IPS DF 4.7 (cell line): ENCODE results near the gene NFATC1.

Experiments
- DNase-seq: peaks from one replicate; pipeline ENCODE4 v3.0.0-alpha.2; 2013; ENCODE audit warnings: low spot score; ENCODE audit errors: extremely low read depth

Gene NFATC1

DNA sequence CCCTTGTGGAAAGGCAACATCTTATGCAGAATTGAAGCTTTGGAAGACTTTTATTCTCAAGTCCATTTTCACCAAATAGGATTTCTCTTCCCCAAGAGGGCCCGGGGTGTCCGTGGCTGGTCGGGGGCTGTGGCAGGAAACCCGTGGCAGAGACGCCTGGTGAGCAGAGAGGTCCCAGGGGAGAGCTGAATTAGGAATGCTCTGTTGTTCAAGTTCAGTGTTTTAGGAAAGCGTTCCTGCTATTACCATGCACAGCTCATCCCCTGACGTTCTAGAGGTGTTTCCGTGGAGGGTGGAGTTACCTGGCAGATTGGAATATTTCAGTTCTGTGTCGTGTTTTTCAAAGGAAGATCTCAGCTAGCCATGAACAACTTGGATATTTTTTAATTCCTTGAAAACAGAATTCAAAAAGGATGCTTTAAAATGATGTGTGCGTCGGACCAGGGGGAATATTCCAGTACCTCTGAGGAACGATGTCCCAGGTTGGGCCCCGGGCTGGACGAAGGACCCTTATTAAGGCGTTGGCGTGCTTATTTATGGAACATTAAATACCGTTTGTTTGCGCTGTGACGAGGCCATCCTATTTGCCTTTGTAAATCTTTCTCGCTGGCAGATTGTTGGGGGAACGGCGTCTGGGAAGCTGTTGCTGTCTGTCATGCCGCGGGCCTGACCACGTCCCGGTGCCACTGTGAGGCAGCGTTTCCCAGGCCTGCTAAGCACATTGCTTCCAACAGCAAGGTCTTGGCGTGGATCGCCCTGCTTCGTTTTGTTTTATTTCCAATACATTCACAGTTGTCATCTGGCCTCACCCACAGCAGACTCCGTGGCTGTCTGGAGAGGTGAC lies 8.2 kb downstream of the NFATC1 start:
- no peak for DNase-seq

DNA sequence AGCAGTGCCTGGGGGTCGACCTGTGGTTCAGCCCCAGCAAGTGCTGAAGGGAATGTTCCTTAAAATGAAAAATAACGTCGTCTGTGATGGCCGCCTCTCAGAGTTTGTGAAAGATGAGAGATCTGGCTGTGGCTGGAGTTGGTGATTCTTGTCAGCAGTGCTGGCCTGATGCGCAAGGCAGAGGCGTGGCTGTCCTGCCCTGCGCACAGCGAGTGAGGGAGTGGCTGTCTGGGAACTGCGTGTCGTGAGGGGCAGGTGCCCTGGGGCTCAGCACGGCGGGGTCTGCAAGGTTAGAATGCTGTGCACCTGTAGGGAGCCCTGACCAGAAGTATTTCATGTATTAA lies 8.8 kb downstream of the NFATC1 start:
- no peak for DNase-seq

DNA sequence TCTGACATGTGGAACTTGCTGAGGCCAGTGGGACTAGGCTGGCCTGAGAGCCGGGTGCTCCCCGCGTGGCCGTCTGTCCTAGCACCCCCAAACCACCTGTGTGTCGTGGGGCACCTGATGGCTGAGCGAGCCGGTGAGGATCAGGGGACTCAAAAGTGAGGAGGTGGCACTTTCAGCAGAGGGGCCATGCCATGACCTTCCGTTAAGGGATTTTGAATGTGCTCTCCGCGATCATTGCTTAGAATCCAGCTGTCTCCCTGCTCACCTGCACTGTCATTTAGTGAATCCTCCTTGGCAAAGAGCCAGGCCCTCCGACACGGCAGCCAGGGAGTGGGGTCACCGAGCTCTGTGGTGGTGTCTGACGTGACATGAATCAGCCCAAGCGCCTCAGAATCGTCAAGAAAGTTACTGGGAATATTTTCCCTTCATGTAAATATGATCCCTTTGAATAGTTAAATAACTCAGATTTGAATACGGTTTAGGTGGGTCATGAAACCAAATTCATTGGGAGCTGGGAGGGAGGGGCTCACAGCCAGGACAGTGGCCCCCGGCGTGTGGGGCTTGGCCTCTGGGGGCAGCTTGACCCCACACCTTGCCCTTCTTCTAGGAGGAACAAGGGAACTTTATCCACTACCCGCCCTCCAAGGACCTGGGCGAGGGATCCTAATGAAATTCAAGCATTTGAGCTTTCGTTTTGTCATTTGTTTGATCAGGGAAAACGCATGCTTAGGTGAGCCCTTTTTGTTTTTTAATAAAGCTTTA lies 9.5 kb downstream of the NFATC1 start:
- no peak for DNase-seq

DNA sequence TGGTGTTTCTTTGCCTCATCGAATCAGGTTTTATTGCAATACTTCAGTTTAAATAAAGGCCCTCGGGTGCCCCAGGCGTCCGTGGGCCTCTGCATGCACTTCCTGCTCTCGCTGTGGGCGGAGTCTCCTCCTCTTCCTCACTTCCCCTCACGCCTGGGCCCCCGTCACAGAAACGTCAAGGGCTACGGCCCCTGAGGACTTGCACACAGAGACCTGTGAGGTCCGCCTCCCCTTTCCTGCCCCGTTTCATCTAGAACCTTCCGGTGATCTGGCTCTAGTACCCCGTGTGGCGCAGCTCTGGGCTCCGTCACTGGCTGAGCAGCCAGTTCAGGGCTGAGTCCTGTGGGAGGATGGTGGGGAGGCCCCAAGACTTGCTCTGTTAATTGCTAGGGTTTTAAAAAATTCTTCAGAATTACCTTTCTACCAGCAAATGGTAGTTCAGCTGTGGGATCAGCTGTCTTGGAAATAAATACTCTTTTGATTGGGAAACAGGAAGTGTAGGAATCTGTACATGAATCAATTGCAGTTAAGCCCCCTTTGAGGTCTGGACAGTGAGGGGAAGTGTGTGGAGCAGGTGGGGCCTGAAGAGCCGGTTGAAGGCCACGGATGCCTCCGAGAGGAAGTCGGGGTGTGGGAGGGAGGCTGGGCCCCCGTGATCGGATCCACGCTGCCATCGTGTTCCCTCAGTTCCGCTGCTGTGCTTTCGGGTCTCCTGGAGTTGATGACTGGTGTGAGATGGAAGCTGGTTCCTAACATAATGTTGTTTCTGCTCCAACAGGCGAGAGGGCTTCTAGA lies 10.2 kb downstream of the NFATC1 start:
- no peak for DNase-seq

DNA sequence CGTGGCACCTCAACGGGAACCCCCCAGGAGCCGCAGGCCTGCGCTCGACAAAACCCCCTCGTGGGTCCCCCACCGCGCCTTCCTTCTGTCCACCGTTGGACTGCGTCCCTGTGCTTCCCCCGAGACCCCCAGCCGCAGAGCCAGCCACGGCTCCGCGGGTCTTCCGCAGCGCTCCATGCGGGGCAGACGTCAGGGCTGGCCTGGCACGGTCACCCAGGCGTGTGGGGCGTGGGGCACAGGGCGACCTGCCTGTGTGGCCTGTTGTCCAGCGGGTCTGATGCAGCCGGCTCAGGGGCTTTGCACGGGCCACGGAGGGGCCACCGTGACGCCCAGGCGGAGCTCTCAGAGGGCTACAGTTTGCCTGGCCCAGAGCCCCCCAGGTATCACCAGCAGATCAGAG lies 11.0 kb downstream of the NFATC1 start:
- DNase-seq: no peak

DNA sequence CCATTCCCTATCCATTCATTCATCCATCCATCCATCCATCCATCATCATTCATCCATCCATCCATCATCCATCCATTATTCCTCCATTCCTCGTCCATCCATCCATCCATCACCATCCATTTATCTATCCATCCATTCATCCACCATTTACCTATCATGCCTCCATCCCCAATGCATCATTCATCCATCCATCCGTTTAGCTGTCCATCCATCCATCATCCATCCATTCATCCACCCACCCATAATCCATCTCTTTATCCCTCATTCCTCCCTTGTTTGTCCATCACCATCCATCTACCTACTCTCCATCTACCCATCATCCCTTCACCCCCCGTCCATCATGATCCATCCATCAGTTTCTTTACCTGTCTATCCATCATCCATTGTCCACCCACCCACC lies 13.6 kb downstream of the NFATC1 start:
- DNase-seq: no peak

DNA sequence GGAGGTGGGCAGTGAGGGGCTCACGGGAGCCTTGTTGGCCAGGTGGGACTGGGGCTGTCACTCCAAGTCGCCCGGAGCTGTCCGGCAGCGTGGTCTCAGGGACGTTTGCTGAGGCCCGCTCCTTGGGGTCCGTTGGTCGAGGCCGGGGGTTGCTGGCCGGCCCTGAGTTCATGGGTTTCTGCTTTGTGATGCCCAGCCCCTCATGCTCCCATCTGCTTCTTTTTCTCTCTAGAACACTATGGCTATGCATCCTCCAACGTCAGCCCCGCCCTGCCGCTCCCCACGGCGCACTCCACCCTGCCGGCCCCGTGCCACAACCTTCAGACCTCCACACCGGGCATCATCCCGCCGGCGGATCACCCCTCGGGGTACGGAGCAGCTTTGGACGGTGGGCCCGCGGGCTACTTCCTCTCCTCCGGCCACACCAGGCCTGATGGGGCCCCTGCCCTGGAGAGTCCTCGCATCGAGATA lies 14.5 kb downstream of the NFATC1 start:
- DNase-seq: no peak

DNA sequence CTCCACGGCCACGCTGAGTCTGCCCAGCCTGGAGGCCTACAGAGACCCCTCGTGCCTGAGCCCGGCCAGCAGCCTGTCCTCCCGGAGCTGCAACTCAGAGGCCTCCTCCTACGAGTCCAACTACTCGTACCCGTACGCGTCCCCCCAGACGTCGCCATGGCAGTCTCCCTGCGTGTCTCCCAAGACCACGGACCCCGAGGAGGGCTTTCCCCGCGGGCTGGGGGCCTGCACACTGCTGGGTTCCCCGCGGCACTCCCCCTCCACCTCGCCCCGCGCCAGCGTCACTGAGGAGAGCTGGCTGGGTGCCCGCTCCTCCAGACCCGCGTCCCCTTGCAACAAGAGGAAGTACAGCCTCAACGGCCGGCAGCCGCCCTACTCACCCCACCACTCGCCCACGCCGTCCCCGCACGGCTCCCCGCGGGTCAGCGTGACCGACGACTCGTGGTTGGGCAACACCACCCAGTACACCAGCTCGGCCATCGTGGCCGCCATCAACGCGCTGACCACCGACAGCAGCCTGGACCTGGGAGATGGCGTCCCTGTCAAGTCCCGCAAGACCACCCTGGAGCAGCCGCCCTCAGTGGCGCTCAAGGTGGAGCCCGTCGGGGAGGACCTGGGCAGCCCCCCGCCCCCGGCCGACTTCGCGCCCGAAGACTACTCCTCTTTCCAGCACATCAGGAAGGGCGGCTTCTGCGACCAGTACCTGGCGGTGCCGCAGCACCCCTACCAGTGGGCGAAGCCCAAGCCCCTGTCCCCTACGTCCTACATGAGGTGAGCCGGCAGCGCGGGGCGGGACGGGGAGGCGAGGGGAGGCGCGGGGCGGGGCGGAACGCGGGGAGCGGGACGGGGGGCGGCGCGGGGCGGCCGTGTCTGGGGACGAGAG lies 15.2 kb downstream of the NFATC1 start:
- no peak for DNase-seq

DNA sequence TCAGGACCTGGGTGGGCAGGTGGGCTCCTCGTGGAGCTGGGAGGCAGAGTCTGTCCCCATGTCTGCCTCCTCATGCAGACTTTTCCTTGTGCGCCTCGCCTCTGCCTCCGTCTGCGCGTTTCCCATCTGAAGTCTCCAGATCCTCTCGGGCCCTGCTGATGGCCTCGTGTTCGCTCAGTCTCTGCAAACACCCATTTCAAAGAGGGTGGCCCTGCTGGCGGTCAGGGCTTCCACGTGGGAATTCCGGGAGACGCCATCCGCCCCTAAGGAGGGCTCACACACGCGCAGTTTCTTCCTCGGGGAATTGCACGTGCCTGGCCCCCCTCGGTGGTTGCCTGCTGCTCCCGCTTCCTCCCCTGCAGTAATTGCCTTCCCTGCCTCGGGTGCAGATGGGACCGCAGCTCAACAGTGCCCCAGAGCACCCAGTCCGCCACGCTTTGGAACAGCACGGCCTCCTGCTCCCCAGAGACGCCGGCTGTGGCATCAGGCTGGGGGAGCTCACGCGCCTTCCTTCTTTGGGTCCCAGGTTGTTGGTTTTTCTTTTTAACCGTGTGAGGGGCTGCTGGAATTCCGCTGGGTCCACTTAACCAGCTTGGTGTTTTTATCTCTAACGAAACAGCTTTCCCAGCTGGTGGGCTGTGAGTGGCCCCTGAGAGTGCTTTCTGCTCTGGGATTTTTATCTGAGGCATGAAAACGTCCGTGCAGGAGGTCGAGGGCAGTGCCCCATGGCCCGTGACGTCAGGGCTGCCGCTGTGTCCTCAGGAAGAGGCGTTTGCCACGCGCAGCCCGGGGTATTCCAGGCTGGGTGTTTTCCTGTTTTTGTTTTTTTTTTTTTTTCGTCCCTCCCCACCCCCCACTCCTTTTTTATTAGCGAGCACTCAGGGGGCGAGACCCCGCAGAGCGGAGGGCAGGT lies 16.1 kb downstream of the NFATC1 start:
- no peak for DNase-seq

DNA sequence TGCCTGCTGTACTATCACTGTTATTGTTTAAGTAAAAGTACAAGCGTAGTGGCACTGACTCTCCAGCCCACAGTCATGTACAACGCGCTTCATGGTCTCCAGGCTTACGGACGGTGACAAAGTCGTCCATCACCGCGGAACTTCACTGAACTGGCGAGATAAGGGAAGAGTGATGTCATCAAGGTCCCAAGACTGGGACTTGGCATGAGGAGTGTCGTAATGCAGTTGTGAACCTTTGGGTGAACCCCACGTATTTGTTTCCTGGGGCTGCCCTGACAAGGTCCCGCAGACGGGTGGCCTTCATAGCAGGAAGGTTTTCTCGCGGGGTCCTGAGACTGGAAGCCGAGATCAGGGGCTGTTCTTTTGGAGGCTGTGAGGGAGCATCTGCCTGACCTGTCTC lies 17.3 kb downstream of the NFATC1 start:
- DNase-seq: no peak

DNA sequence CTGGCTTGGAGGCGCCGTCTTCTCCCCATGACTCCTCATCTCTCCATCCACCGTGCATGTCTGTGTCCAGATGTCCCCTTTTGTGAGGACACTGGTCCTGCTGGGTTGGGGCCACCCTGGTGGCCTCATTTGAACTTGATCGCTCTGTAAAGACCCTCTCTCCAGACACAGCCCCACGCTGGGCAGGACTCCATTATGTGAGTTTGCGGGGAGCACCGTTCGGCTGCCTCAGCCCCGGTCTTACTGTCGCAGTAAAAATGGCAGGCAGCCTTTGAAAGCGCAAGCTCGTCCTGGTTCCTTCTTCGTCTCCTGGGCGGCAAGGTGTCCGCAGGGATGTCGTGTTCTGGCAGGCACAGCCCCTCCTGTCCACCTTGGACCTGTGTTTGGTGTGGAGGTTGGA lies 17.7 kb downstream of the NFATC1 start:
- no peak for DNase-seq

DNA sequence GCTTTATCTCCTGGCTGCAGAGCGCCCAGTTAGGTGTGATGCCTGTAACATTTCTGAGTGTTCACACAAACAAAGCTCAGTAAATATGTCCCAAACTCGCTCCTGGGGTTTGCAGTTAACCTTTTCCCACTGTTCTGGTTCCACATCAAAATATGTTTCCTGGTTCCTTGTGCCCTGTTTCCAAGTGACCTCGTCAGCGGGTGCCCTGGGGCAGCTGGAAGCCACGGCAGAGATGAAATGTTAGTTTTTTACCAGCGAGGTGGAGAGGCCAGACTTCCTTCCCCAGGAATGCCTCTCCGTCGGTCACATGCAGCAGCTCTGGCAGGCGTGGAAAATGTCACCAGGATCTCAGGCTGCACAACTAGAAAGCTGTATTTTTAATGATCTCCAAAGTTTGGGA lies 18.2 kb downstream of the NFATC1 start:
- no peak for DNase-seq

DNA sequence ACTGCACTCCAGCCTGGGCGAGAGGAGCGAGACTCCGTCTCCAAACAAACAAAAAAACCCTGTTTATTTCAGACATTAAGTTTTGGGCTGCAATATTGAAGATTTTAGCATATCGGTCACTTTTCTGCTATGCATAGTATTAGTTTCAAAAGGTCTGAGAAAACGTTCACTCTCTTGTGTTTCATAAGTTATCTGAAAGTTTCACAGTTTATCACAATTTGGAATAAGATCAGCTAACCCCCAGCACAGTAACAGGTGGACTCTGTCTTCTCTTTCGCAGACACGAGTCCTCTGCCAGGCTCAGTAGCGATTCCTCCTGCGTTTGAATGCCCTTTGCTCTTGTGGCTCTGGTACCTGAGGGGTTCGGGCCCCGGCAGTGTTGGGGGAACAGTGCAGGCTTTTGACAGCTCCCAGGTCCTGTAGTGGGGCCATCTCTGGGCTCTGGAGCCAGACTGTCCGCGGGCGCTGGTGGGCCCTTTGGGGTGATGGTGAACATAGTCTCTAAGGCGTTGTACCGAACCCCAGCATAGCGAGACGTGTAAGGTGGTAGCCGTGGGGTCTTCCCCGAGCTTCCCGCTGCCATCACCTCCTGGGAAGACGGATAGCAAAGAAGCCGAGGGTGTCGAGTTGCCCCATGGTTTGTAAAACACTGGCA lies 20.4 kb downstream of the NFATC1 start:
- DNase-seq: no peak

DNA sequence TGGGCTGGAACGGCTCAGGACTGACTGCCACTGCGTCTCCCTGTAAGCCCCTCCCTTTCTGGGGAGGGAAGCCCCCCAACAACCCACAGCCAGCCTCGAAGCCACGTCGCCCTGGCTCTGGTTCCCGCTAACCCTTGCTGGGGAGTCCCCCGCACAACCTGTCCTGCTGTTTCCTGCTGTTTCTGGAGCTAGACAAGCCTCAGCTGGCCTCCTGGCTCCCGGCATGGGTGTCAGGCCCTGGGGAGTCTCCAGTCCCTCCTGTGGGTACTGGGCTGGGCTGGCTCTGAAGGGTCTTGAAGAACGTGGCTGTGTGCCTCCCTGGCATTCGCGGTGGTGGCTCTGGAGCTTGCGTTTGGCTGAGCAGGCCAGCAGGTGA lies 20.9 kb downstream of the NFATC1 start:
- DNase-seq: no peak

DNA sequence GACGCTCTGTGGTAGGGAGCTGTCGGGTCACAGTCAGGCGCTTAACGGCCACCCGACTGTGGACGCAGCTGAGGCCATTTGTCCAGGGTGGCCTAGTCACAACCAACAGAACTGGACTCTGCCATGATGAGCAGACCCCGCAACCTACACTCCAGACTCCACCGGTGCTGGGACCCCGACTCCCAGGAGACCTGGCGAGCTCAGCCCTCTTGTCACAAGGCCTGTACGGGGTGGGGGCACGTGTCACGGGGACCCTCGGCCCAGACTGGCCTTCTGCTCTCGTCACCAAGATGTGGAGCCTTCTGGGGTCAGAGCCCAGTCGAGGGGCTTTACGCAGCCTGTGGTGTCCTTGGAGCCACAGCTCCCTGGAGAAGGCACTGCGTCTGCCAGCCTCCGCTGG lies 22.5 kb downstream of the NFATC1 start:
- DNase-seq: no peak

DNA sequence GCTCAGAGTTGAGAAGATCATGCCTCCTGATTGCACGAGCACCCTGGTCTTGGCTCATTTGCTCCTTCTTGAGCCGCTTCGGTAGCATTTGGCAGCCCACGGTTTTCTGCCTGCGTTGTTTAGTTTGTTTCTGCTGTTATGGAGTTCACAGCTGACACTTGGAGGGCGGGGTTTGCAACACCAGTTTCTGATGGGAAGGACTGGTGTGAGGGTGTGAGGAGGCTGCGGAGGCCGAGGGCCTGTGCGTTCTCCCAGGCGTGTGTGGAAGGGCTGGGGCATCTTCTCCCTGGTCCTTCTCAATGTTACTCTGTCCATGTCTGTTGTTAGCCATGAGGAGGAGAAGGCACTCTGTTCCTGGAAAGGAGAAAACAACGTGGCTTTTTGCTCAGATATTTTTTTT lies 22.9 kb downstream of the NFATC1 start:
- DNase-seq: no peak

DNA sequence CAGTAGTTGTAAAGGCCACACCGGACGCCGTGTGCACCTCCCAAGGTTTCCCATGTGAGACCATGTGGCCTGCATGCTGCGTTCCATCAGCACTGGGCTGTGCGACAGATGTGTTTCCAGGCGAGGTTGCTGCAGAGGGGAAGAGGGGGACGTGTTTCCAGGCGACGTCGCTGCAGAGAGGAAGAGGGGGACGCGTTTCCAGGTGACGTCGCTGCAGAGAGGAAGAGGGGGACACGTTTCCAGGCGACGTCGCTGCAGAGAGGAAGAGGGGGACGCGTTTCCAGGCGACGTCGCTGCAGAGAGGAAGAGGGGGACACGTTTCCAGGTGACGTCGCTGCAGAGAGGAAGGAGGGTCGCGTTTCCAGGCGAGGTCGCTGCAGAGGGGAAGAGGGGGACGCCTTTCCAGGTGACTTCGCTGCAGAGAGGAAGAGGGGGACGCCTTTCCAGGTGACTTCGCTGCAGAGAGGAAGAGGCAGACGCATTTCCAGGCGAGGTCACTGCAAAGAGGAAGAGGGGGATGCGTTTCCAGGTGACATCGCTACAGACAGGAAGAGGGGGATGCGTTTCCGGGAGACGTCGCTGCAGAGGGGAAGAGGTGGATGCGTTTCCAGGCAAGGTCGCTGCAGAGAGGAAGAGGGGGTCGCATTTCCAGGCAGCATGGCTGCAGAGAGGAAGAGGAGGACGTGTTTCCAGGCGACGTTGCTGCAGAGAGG lies 24.5 kb downstream of the NFATC1 start:
- DNase-seq: no peak

DNA sequence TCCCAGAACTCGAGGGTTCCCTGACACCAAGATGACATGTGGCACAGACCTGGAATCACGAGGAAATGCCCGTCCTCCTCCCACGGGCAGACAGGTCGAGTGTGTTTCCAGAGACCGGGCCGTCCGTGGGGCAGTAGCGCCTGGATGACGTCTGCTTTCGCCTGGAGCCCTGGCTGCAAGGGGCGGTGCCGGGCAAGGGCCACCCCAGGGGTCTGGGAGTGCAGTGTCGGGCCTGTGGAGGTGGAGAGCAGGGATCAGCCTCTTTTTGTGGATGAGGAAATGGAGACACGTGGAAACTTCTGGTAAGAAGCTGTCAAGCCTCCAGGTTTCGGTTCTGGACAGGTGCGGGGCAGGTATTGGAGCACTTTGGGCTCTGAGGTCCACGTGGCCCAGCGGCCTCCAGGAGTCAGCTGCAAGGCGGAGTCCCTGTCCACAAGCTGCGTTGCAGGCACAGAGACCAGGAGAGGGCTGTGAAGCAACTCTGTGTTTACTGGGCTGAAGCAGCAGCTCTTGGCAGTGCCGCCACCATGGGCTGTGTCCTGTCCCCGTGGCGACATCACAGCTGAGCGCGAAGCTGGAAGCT lies 25.6 kb downstream of the NFATC1 start:
- DNase-seq: no peak
